Endothelial cell of umbilical vein (primary cell): Measurements from ENCODE around the gene CHRND.

Source experiments
- GATA2 ChIP-seq: IDR thresholded peaks from 2 replicates; pipeline ENCODE4 v1.7.0; 2011; ENCODE audit warnings: low read depth, mild to moderate bottlenecking, moderate library complexity, mixed read lengths, low read length; ENCODE audit not compliant: insufficient read length, insufficient read depth
- POLR2A ChIP-seq: IDR thresholded peaks from 2 replicates; pipeline ENCODE4 v1.6.1; 2012; ENCODE audit warnings: low read depth, mild to moderate bottlenecking, control low read depth, low read length
- POLR2AphosphoS5 ChIP-seq: IDR thresholded peaks from 2 replicates; pipeline ENCODE4 v1.6.1; 2012; ENCODE audit warnings: low read depth, mild to moderate bottlenecking, control low read depth, low read length, moderate library complexity; ENCODE audit not compliant: insufficient read depth
- TF ChIP-seq, protein P1 (sequence below), 2 donors: IDR thresholded peaks; 1 replicate in 1 of 2; 2 replicates in 1 of 2; pipeline ENCODE4 v1.5.1; 2011; ENCODE audit warnings: low read length in 2 of 2, mild to moderate bottlenecking in 2 of 2, moderate library complexity in 2 of 2, control low read depth in 1 of 2, inconsistent platforms in 1 of 2, low read depth in 1 of 2; ENCODE audit not compliant: insufficient read depth in 1 of 2; ENCODE audit errors: extremely low read depth in 1 of 2

DNA sequence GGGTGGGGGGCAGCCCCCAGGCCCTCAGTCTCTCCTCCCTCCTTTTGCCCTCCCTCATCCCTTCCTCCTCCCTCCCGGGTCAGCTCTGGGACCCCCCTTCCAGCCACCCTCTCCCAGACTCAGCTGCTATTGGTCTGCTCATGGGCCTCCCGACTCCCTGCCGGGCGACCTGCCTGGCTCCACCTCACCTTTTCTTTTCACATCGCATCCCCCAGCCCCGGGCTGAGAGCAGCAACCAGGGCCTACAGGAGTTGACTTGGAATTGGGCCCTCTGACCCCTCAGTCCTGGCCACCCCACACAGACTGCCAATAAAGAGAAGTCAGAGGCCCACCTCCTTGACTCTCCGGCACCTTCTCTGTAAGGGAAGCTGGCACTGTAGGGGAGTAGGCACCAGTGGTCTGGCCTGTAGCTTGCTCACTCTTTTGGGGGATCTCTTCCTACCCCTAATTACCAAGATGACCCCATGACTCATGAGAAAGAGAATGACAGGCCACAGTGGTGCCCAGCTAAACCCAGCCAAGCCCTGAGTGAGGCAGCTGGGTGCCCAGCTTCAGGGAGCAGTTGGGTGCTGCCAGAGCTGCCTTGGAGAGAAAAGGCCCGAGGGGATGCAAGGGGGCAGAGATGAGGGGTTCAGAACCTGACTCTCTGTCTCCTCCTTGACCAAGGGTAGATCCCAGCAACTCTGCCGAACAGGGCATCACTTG lies 36.3 kb upstream of the CHRND start:
- TF ChIP-seq, protein P1, sequence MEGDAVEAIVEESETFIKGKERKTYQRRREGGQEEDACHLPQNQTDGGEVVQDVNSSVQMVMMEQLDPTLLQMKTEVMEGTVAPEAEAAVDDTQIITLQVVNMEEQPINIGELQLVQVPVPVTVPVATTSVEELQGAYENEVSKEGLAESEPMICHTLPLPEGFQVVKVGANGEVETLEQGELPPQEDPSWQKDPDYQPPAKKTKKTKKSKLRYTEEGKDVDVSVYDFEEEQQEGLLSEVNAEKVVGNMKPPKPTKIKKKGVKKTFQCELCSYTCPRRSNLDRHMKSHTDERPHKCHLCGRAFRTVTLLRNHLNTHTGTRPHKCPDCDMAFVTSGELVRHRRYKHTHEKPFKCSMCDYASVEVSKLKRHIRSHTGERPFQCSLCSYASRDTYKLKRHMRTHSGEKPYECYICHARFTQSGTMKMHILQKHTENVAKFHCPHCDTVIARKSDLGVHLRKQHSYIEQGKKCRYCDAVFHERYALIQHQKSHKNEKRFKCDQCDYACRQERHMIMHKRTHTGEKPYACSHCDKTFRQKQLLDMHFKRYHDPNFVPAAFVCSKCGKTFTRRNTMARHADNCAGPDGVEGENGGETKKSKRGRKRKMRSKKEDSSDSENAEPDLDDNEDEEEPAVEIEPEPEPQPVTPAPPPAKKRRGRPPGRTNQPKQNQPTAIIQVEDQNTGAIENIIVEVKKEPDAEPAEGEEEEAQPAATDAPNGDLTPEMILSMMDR (IDR thresholded peaks at IDR 0.05; ENCODE audit: extremely low read depth in 1 of 2, insufficient read depth in 1 of 2, low read depth in 1 of 2, low read length in 2 of 2): no peak
- TF ChIP-seq POLR2AphosphoS5 (no peak), GATA2 (no peak), POLR2A (no peak)
